HG03159 (cell line): ENCODE data around the gene BRSK2.

Experiments used
- ATAC-seq: cut with Tn5 transposase; IDR thresholded peaks from one replicate; pipeline ENCODE4 v1.9.1; 2021; ENCODE audit warnings: mild to moderate bottlenecking, moderate library complexity; ENCODE audit not compliant: unreplicated experiment

BRSK2 gene

GRCh38 chr11:1493650-1494244 is 104.0 kb downstream of the BRSK2 start:
- no peak for ATAC-seq

- no peak for ATAC-seq
These were observed 104.9 kb downstream of the BRSK2 start for GRCh38 chr11:1494650-1495049.

- ATAC-seq, result no peak
These were observed 106.5 kb downstream of the BRSK2 start for GRCh38 chr11:1496091-1496760.

GRCh38 chr11:1496761-1497095 is 107.0 kb downstream of the BRSK2 start:
- ATAC-seq, result no peak

- ATAC-seq, result no peak
These were observed 107.9 kb downstream of the BRSK2 start for GRCh38 chr11:1497600-1497999.

- no peak for ATAC-seq
These were observed 108.5 kb downstream of the BRSK2 start for GRCh38 chr11:1498262-1498661.

GRCh38 chr11:1499261-1499890 is 109.6 kb downstream of the BRSK2 start:
- no peak for ATAC-seq

- ATAC-seq, result no peak
These were observed 110.2 kb downstream of the BRSK2 start for GRCh38 chr11:1499899-1500298.

GRCh38 chr11:1500466-1501420 is 111.0 kb downstream of the BRSK2 start:
- no peak for ATAC-seq

- no peak for ATAC-seq
These were observed 111.9 kb downstream of the BRSK2 start for GRCh38 chr11:1501421-1502167.

GRCh38 chr11:1502168-1502953 is 112.6 kb downstream of the BRSK2 start:
- ATAC-seq, result no peak

GRCh38 chr11:1502954-1503707 is 113.4 kb downstream of the BRSK2 start:
- no peak for ATAC-seq

GRCh38 chr11:1503708-1504104 is 114.0 kb downstream of the BRSK2 start:
- no peak for ATAC-seq

GRCh38 chr11:1504138-1504537 is 114.4 kb downstream of the BRSK2 start:
- ATAC-seq, result no peak

- ATAC-seq, result no peak
These were observed 115.0 kb downstream of the BRSK2 start for GRCh38 chr11:1504581-1505290.

- ATAC-seq, result no peak
These were observed 115.7 kb downstream of the BRSK2 start for GRCh38 chr11:1505480-1505879.

GRCh38 chr11:1506981-1507380 is 117.2 kb downstream of the BRSK2 start:
- no peak for ATAC-seq

GRCh38 chr11:1507381-1508140 is 117.8 kb downstream of the BRSK2 start:
- no peak for ATAC-seq
